B cell (primary cell): ENCODE results near the gene ABCF3. TPM values are rescaled to one million over a fixed set of nuclear protein-coding genes. Genes with fewer than 3 reads are reported as not detected.

ENCODE experiments used
- ATAC-seq: fragments of 200-7000 bp; cut with Tn5 transposase; one replicate; pipeline ENCODE4 v1.10.0; 2021; ENCODE audit warnings: low read depth, mild to moderate bottlenecking, moderate number of reproducible peaks, moderate library complexity
- CTCF ChIA-PET: fragments of 350-600 bp; sonication (Branson Sonifier 250); formaldehyde crosslinking; loops from one replicate; lab custom pipeline; 2021; ENCODE audit warnings: antibody characterized with exemption, inconsistent platforms; lab: Charles Lee
- POLR2A ChIA-PET: fragments of 350-600 bp; sonication (Branson Sonifier 250); formaldehyde crosslinking; loops from one replicate; lab custom pipeline; 2021; ENCODE audit warnings: antibody characterized with exemption; lab: Charles Lee
- DNase-seq: peaks from one replicate; pipeline ENCODE4 v3.0.0; 2013
- H2AFZ ChIP-seq: 2 replicates; pipeline ENCODE4 v1.6.1; 2012; ENCODE audit warnings: mild to moderate bottlenecking, low read depth, low read length; ENCODE audit not compliant: insufficient read depth, poor library complexity, severe bottlenecking
- H3K27ac ChIP-seq, 2 donors: 1 replicate in 1 of 2; 2 replicates in 1 of 2; pipeline ENCODE4 v1.5.1; 2012 to 2013; ENCODE audit warnings: low read length in 2 of 2, mild to moderate bottlenecking in 2 of 2, moderate library complexity in 1 of 2
- H3K27me3 ChIP-seq, 4 experiments: fragments of 200-600 bp in 1 of 4; sonication (generic) in 1 of 4; replicated peaks in 1 of 4; 1 replicate in 2 of 4; 2 replicates in 2 of 4; pipeline versions ENCODE4 v1.6.1 to v1.7.0; 2013 to 2016; ENCODE audit warnings: low read length in 3 of 4, mild to moderate bottlenecking in 2 of 4, mixed read lengths in 1 of 4, moderate library complexity in 1 of 4; ENCODE audit not compliant: insufficient read depth in 4 of 4, control insufficient read depth in 3 of 4; ENCODE audit errors: control extremely low read depth in 1 of 4
- H3K36me3 ChIP-seq, 2 experiments: replicated peaks in 1 of 2; 1 replicate in 1 of 2; 2 replicates in 1 of 2; pipeline versions ENCODE4 v1.6.1 to v1.7.1; 2013; ENCODE audit warnings: low read length in 1 of 2; ENCODE audit not compliant: insufficient read depth in 2 of 2, control insufficient read depth in 1 of 2; ENCODE audit errors: control extremely low read depth in 1 of 2, extremely low read depth in 1 of 2
- H3K4me1 ChIP-seq, 2 donors: fragments of 200-600 bp in 1 of 2; sonication (generic) in 1 of 2; 1 replicate in 1 of 2; 2 replicates in 1 of 2; pipeline versions ENCODE4 v1.5.1 to v1.6.1; 2013 to 2017; ENCODE audit warnings: low read length in 2 of 2; ENCODE audit not compliant: control insufficient read depth in 2 of 2, insufficient read depth in 2 of 2
- H3K4me2 ChIP-seq: replicated peaks from 2 replicates; pipeline ENCODE3; 2012; ENCODE audit warnings: mild to moderate bottlenecking, low read depth, low read length; ENCODE audit not compliant: poor library complexity, severe bottlenecking
- H3K4me3 ChIP-seq, 5 experiments: fragments of 200-600 bp in 1 of 5; sonication (generic) in 1 of 5; 1 replicate in 3 of 5; 2 replicates in 2 of 5; pipeline versions ENCODE4 v1.5.1 to v1.7.0; 2011 to 2016; ENCODE audit warnings: low read length in 4 of 5, mild to moderate bottlenecking in 4 of 5, low read depth in 2 of 5, control low read depth in 1 of 5, moderate library complexity in 1 of 5; ENCODE audit not compliant: insufficient read depth in 1 of 5; ENCODE audit errors: control extremely low read depth in 1 of 5, extremely low read depth in 1 of 5
- H3K79me2 ChIP-seq: fragments of 200-600 bp; sonication (generic); one replicate; pipeline ENCODE4 v1.6.0; 2016; ENCODE audit warnings: low read length; ENCODE audit not compliant: control insufficient read depth, insufficient read depth
- H3K9ac ChIP-seq: fragments of 200-600 bp; sonication (generic); 2 replicates; pipeline ENCODE4 v1.6.1; 2017; ENCODE audit warnings: mild to moderate bottlenecking, low read length, moderate library complexity
- H3K9me3 ChIP-seq, 3 donors: one replicate each; pipeline versions ENCODE4 v1.6.1 to v1.7.1; 2013; ENCODE audit warnings: low read length in 2 of 3; ENCODE audit not compliant: control insufficient read depth in 2 of 3, insufficient read depth in 1 of 3; ENCODE audit errors: control extremely low read depth in 1 of 3
- H4K20me1 ChIP-seq: 2 replicates; pipeline ENCODE4 v1.6.0; 2012; ENCODE audit warnings: mild to moderate bottlenecking, low read length; ENCODE audit not compliant: insufficient read depth, control insufficient read depth, poor library complexity, severe bottlenecking
- H3K27ac Mint-ChIP-seq: one replicate; pipeline ENCODE4 v1.8.0; 2021; ENCODE audit warnings: mixed read lengths
- H3K27me3 Mint-ChIP-seq: one replicate; pipeline ENCODE4 v1.8.0; 2021; ENCODE audit warnings: mixed read lengths
- H3K4me1 Mint-ChIP-seq: one replicate; pipeline ENCODE4 v1.8.0; 2021; ENCODE audit warnings: mixed read lengths
- H3K4me3 Mint-ChIP-seq: one replicate; pipeline ENCODE4 v1.8.0; 2021; ENCODE audit warnings: mixed read lengths
- H3K9me3 Mint-ChIP-seq: one replicate; pipeline ENCODE4 v1.8.0; 2022; ENCODE audit warnings: mixed read lengths; ENCODE audit not compliant: insufficient read depth
- CTCF ChIP-seq: fragments of 200-600 bp; IDR thresholded peaks from one replicate; pipeline ENCODE4 v1.8.0; 2022; ENCODE audit warnings: antibody characterized with exemption, mild to moderate bottlenecking
- EZH2 ChIP-seq: IDR thresholded peaks from 2 replicates; pipeline ENCODE4 v1.6.1; 2012; ENCODE audit warnings: borderline replicate concordance, low read depth, mild to moderate bottlenecking, moderate library complexity, low read length; ENCODE audit not compliant: insufficient read depth, poor library complexity, severe bottlenecking
- WGBS: methylation state at CpG from one replicate; pipeline ENCODE4 v1.1.5; 2013; ENCODE audit warnings: missing lambda C conversion rate; ENCODE audit not compliant: insufficient coverage; 5-methylcytosine and 5-hydroxymethylcytosine counted together
- intact Hi-C: fragments of 100-400 bp; cut with micrococcal nuclease; formaldehyde crosslinking; loops from one replicate; pipeline ENCODE4 v1.10.0; 2022
- polyA plus RNA-seq: library from polyadenylated mRNA; depleted of rRNA; stranded (reverse); fragments of >200 nt; gene quantifications from 2 replicates; pipeline ENCODE4 v1.2.3, GENCODE V29; 2012
- total RNA-seq, 2 donors: library from RNA; stranded (reverse); fragments of 120-200 nt in 1 of 2; gene quantifications; 1 replicate in 1 of 2; 2 replicates in 1 of 2; pipeline versions ENCODE4 v1.2.3 to v1.2.4, GENCODE V29; 2013 to 2022

ABCF3 gene
- total and polyA plus RNA-seq, 2 donors (not counting 1 experiment from before 2014, with no cell fraction given), result 74.0 to 115 TPM

GRCh38 chr3:184238246-184238818, 52.3 kb downstream of the ABCF3 start:
- Histone ChIP-seq H2AFZ (no peak overlapping the region), H3K27ac (no peak overlapping the region), H3K4me2 (no peak overlapping the region), H3K36me3 (peaks cover 0 to 13% of the 10 kb centered on the region in 2 experiments), H3K4me3 (no peak overlapping the region), H3K27me3 (peaks cover 0 to 14% (median 1%) of the 10 kb centered on the region in 4 experiments), H3K4me1 (no peaks in the 10 kb centered on the region), H3K79me2 (no peaks in the 10 kb centered on the region), H3K9me3 (no peaks in the 10 kb centered on the region), H3K9ac (no peak overlapping the region), H4K20me1 (peaks cover 4% of the 10 kb centered on the region)
- DNase-seq (no peak), ATAC-seq (no peak)
- Mint-ChIP-seq H3K27ac (no peak overlapping the region), H3K27me3 (peaks cover 4% of the 10 kb centered on the region), H3K9me3 (no peaks in the 10 kb centered on the region), H3K4me1 (no peaks in the 10 kb centered on the region), H3K4me3 (no peak overlapping the region)
- POLR2A ChIA-PET, result no interaction called here
- TF ChIP-seq EZH2 (no peak), CTCF (no peak)
- CTCF ChIA-PET, result interaction anchor here (0.9 to 3.9 kb wide), 3 partner anchors 10 to 54 kb away, joined by 3 to 22 read pairs (median 9); partner anchors contain the start of gene EEF1AKMT4
- intact Hi-C loops, result no loop called here
- WGBS, result 89% methylated on average over 13 of the region's 13 CpGs

GRCh38 chr3:184239221-184239620, 53.2 kb downstream of the ABCF3 start:
- no peak overlapping the region for H2AFZ ChIP-seq
- 96% methylated on average over 8 of the region's 8 CpGs for WGBS
- peaks cover 0 to 6% (median 0%) of the 10 kb centered on the region in 4 experiments for H3K27me3 ChIP-seq
- intact Hi-C loops, result no loop called here
- Mint-ChIP-seq H3K4me3 (no peak overlapping the region), H3K9me3 (no peaks in the 10 kb centered on the region), H3K27ac (no peak overlapping the region), H3K4me1 (no peaks in the 10 kb centered on the region), H3K27me3 (peaks cover 4% of the 10 kb centered on the region)
- no peaks in the 10 kb centered on the region for H3K79me2 ChIP-seq
- ATAC-seq, result no peak
- TF ChIP-seq CTCF, result no peak
- TF ChIP-seq EZH2, result no peak
- no peaks in the 10 kb centered on the region for H3K9me3 ChIP-seq
- H3K27ac ChIP-seq, result no peak overlapping the region
- no peak overlapping the region for H3K4me2 ChIP-seq
- no peak overlapping the region for H3K4me3 ChIP-seq
- H3K9ac ChIP-seq, result no peak overlapping the region
- H3K4me1 ChIP-seq, result no peaks in the 10 kb centered on the region
- no peak for DNase-seq
- ChIA-PET CTCF (interaction anchor here (1.0 to 3.9 kb wide), 5 partner anchors 11 to 344 kb away, joined by 3 to 22 read pairs (median 4); no protein-coding TSS in a partner anchor), POLR2A (no interaction called here)
- peaks cover 4% of the 10 kb centered on the region for H4K20me1 ChIP-seq
- peaks cover 0 to 21% of the 10 kb centered on the region in 2 experiments for H3K36me3 ChIP-seq
